SK-N-DZ (cell line): ENCODE results near the gene GSN.

Experiments
- DNase-seq: peaks from one replicate; pipeline ENCODE4 v3.0.0-alpha.2; 2015; ENCODE audit warnings: low spot score

Gene GSN

DNA sequence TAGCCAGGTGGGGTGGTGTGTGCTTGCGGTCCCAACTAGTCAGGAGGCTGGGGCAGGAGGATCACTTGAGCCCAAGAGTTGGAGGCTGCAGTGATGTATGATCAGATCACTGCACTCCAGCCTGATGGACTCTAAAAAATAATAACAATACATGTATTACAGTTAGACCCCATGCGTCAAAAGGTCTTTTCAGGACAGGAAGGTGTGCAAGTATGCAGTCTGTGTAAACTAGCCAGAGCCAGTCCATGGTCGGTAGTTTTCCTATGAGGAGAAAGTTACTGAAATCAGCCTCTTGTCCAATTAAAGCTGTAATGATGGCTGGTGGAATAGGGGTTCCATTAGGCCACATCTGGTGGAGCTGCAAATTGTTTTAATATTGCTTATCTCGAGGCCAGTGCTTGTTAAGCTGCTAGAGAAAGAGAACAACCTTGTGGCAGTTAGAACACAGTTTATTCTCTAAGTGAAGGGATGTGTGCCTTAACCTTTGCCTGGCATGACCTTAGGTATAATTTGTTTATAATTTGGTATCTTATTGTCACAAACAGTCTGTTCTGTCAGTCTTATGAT is 103.6 kb downstream of the GSN start:
- no peak for DNase-seq

DNA sequence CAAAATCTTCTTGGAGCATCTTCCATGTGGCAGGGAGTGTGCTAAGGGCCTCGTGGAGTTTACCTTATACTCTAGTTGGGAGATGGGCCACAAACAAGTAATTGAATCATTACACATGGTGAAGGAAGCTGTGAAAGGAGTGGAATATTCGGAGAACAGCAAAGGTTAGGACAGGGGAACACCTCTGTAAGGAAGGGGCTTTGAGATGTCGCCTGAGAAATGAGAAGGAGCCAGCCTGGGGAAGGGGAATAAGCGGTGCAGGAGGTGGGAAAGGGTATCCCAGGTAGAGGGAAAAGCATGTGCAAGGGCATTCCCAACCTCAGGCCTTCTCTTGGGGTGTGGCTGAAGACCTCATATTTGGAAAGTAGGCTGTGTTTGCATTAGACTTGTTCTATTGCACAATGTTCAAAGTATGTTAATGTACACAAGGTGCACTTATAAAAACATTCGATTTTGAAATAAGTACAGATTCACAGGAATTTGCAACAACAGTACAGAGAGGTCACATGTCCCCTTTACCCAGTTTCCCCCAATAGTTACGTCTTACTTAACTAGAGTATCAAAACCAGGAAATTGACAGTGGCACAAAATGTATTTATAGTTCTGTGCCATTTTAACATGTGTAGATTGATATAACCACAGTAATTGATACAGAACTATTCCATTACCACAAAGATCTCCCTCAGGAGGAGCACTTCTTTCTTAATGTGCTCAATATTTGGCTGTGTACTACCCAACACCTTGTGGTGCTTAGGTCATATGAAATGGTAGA is 104.5 kb downstream of the GSN start:
- DNase-seq: no peak

DNA sequence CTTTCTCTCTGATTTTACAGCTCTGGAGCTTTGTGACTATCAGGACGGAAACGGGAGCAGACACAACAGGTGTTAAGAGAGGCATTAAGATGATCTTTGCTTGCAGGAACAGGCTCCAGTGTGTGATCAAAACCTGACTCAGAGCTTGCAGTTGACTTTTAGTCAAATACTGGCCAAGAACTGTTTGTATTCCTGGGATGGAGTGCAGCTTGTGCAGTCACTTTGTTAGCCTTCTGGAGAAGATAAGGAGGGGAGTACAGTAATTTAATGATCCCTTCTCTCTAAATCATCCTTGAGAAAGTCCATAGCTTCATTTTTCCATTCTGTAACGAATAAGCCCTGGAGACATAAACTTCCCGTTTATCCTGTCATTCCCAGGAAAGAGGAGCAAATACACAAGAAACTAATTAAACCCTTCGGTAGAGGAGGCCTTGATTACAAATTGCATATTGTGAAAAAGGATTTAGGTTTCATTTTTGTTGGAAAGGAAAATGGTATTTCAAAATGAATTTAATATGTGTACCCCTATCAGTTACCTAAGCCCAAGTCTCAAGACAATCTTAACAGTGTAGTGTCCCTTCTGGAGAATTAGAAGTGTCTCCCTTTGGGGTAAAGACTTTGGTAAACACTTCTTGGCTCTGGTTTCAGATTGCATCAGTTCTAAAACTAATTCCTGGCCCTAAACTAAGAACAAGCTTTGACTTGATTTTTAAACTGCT is 105.2 kb downstream of the GSN start:
- no peak for DNase-seq

DNA sequence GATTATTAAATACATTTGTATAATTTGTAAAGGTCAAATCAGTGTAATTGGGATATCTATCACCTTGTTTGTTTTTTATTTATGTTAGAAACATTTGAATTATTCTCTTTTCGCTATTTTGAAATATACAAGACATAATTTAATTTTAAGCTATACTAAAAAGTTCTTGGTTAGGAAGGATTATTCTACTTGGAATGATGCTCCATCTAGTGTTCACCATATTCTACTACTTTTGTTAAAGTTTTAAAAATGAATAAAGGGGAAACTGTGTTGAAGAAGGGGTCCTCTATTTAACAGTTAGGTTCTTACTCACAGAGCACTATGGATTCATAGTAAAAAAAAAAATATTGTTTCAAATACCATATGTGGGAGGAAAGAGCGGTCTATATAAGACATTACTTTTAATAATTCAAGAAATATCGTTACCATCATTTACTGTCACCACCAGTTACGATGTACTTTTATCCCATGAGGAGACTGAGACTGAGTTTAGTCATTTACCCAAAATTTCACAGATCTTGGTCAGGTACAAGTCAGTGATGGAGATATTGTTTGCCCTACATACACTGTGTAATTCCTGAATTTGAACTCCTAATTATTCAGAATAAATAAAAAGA is 108.4 kb downstream of the GSN start:
- DNase-seq: no peak

DNA sequence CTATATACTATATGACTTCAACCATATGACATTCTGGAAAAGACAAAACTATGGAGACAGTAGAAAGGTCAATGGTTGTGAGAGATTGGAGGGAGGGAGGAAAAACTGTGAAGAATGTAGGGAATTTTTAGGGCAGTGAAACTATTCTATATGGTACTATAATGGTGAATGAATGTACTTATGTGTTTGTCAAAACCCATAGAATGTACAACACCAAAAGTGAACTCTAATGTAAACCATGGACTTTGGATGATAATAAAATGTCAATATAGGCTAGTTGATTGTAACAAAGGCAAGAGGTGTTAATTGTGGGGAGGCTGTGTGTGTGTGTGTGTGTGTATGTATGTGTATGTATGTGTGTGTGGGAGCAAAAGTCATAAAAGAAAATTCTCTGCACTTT is 112.9 kb downstream of the GSN start:
- no peak for DNase-seq
